Astrocyte (in vitro differentiated cells and primary cell): ENCODE results near the gene SNX27. TPM values are rescaled to one million over a fixed set of nuclear protein-coding genes. Genes with fewer than 3 reads are reported as not detected.
"Not testable (repeated sequence)": the region's sequence is repeated elsewhere in the genome, so short reads cannot be mapped to it uniquely, and the experiment has no call there.

Experiments
- DNase-seq: peaks from one replicate; pipeline ENCODE4 v3.0.0-alpha.2; 2010; ENCODE audit warnings: low read depth
- FAIRE-seq: peaks from 2 replicates; lab custom pipeline; 2011; peaks lifted over from hg19 to GRCh38; lab: Jason Lieb, UNC
- H2AFZ ChIP-seq: 2 replicates; pipeline ENCODE4 v1.6.0; 2012; ENCODE audit warnings: low read depth, low read length, inconsistent platforms
- H3K27ac ChIP-seq: 2 replicates; pipeline ENCODE4 v1.5.1; 2011; ENCODE audit warnings: low read depth, low read length, inconsistent platforms
- H3K27me3 ChIP-seq: 2 replicates; pipeline ENCODE4 v1.6.0; 2011; ENCODE audit warnings: low read length, inconsistent platforms; ENCODE audit not compliant: insufficient read depth
- H3K36me3 ChIP-seq: 2 replicates; pipeline ENCODE4 v1.5.1; 2011; ENCODE audit warnings: low read length, inconsistent platforms; ENCODE audit not compliant: insufficient read depth
- H3K4me1 ChIP-seq: 2 replicates; pipeline ENCODE4 v1.5.1; 2011; ENCODE audit warnings: low read length, inconsistent platforms; ENCODE audit not compliant: insufficient read depth
- H3K4me2 ChIP-seq: 2 replicates; pipeline ENCODE4 v1.6.0; 2012; ENCODE audit warnings: low read length, inconsistent platforms
- H3K4me3 ChIP-seq: 2 replicates; pipeline ENCODE4 v1.5.1; 2011; ENCODE audit warnings: low read depth, mild to moderate bottlenecking, low read length, inconsistent platforms; ENCODE audit not compliant: insufficient read depth
- H3K79me2 ChIP-seq: 2 replicates; pipeline ENCODE4 v1.6.0; 2012; ENCODE audit warnings: mild to moderate bottlenecking, low read length, inconsistent platforms; ENCODE audit not compliant: insufficient read depth
- H3K9ac ChIP-seq: 2 replicates; pipeline ENCODE4 v1.6.0; 2012; ENCODE audit warnings: mild to moderate bottlenecking, low read length, inconsistent platforms
- H3K9me3 ChIP-seq: 2 replicates; pipeline ENCODE4 v1.5.1; 2012; ENCODE audit warnings: low read depth, mild to moderate bottlenecking, low read length, inconsistent platforms; ENCODE audit not compliant: insufficient read depth
- H4K20me1 ChIP-seq: 2 replicates; pipeline ENCODE4 v1.6.0; 2012; ENCODE audit warnings: low read length, inconsistent platforms; ENCODE audit not compliant: insufficient read depth
- H3K27ac Mint-ChIP-seq: one replicate; pipeline ENCODE4 v1.8.0; 2021; ENCODE audit warnings: mild to moderate bottlenecking, mixed read lengths; ENCODE audit not compliant: unreplicated experiment
- H3K27me3 Mint-ChIP-seq: one replicate; pipeline ENCODE4 v1.8.0; 2021; ENCODE audit warnings: low read depth, mixed read lengths; ENCODE audit not compliant: unreplicated experiment
- H3K36me3 Mint-ChIP-seq: one replicate; pipeline ENCODE4 v1.8.0; 2021; ENCODE audit warnings: low read depth, mixed read lengths; ENCODE audit not compliant: unreplicated experiment
- H3K4me1 Mint-ChIP-seq: one replicate; pipeline ENCODE4 v1.8.0; 2021; ENCODE audit warnings: low read depth, mixed read lengths; ENCODE audit not compliant: unreplicated experiment
- H3K4me3 Mint-ChIP-seq: one replicate; pipeline ENCODE4 v1.8.0; 2021; ENCODE audit warnings: mild to moderate bottlenecking, moderate library complexity, mixed read lengths; ENCODE audit not compliant: unreplicated experiment
- H3K9me3 Mint-ChIP-seq: one replicate; pipeline ENCODE4 v1.8.0; 2021; ENCODE audit warnings: mild to moderate bottlenecking, mixed read lengths; ENCODE audit not compliant: unreplicated experiment
- CTCF ChIP-seq: IDR thresholded peaks from 2 replicates; pipeline ENCODE4 v1.5.1; 2011; ENCODE audit warnings: low read depth, mild to moderate bottlenecking, inconsistent platforms, low read length, moderate library complexity; ENCODE audit not compliant: insufficient read depth
- EZH2 ChIP-seq: IDR thresholded peaks from 2 replicates; pipeline ENCODE4 v1.6.1; 2012; ENCODE audit warnings: mild to moderate bottlenecking, low read length, inconsistent platforms; ENCODE audit not compliant: insufficient read depth
- total RNA-seq: library from RNA; stranded (reverse); gene quantifications from 2 replicates; pipeline ENCODE4 v1.2.1, GENCODE V29; 2021

The SNX27 gene
- total RNA-seq, 1 donor from 2014 or later: 53.1 TPM

GRCh38 chr1:151618470-151618869 is 6.6 kb downstream of the SNX27 start:
- Histone ChIP-seq H3K27ac (no peak overlapping the region), H4K20me1 (peaks cover 67% of the 10 kb centered on the region), H3K36me3 (peaks cover 4% of the 10 kb centered on the region), H3K79me2 (peaks cover 81% of the 10 kb centered on the region), H3K9ac (no peak overlapping the region), H2AFZ (no peak overlapping the region), H3K4me1 (peaks cover 24% of the 10 kb centered on the region), H3K9me3 (no peaks in the 10 kb centered on the region), H3K4me2 (no peak overlapping the region), H3K4me3 (no peak overlapping the region), H3K27me3 (no peaks in the 10 kb centered on the region)
- H3K9me3 Mint-ChIP-seq: no peaks in the 10 kb centered on the region
- TF ChIP-seq CTCF: no peak
- H3K4me1 Mint-ChIP-seq: peaks cover 44% of the 10 kb centered on the region
- H3K27me3 Mint-ChIP-seq: no peaks in the 10 kb centered on the region
- FAIRE-seq (no peak), DNase-seq (no peak)
- no peaks in the 10 kb centered on the region for H3K36me3 Mint-ChIP-seq
- no peak overlapping the region for H3K4me3 Mint-ChIP-seq
- H3K27ac Mint-ChIP-seq: no peak overlapping the region

- H3K4me2 ChIP-seq, H3K9me3 Mint-ChIP-seq, H3K36me3 Mint-ChIP-seq, H3K27ac Mint-ChIP-seq, H3K27ac ChIP-seq, H3K4me3 ChIP-seq, H3K9ac ChIP-seq, H3K27me3 ChIP-seq, H3K27me3 Mint-ChIP-seq, H3K9me3 ChIP-seq, H2AFZ ChIP-seq, FAIRE-seq, H3K4me3 Mint-ChIP-seq, DNase-seq, H3K36me3 ChIP-seq: not testable (repeated sequence)
- Histone ChIP-seq H3K4me1 (peaks cover 20% of the 10 kb centered on the region), H3K79me2 (peaks cover 82% of the 10 kb centered on the region), H4K20me1 (peaks cover 66% of the 10 kb centered on the region)
- H3K4me1 Mint-ChIP-seq: peaks cover 41% of the 10 kb centered on the region
Observed at GRCh38 chr1:151618996-151619395, 7.1 kb downstream of the SNX27 start.

- Histone ChIP-seq H3K27me3 (no peaks in the 10 kb centered on the region), H3K4me1 (peaks cover 20% of the 10 kb centered on the region), H3K9ac (no peak overlapping the region), H3K79me2 (peaks cover 80% of the 10 kb centered on the region), H3K36me3 (peaks cover 4% of the 10 kb centered on the region), H4K20me1 (peaks cover 66% of the 10 kb centered on the region), H3K4me2 (peak overlapping the region; percentile 12), H2AFZ (no peak overlapping the region), H3K9me3 (no peaks in the 10 kb centered on the region), H3K4me3 (no peak overlapping the region), H3K27ac (no peak overlapping the region)
- Mint-ChIP-seq H3K4me1 (peaks cover 41% of the 10 kb centered on the region), H3K27ac (no peak overlapping the region), H3K27me3 (no peaks in the 10 kb centered on the region), H3K4me3 (peak overlapping the region; percentile 36), H3K36me3 (no peaks in the 10 kb centered on the region), H3K9me3 (no peaks in the 10 kb centered on the region)
- TF ChIP-seq EZH2 (no peak), CTCF (no peak)
- DNase-seq (peak; percentile 55), FAIRE-seq (no peak)
Observed at GRCh38 chr1:151619489-151620093, 7.7 kb downstream of the SNX27 start.
